HG02970 (cell line): ENCODE data around the gene MAP3K7CL.
"Not testable (repeated sequence)": the region's sequence is repeated elsewhere in the genome, so short reads cannot be mapped to it uniquely, and the experiment has no call there.

Experiments used
- ATAC-seq: cut with Tn5 transposase; IDR thresholded peaks from one replicate; pipeline ENCODE4 v1.9.1; 2021; ENCODE audit warnings: mild to moderate bottlenecking, moderate library complexity, moderate number of reproducible peaks; ENCODE audit not compliant: unreplicated experiment, low FRiP score

MAP3K7CL gene

DNA sequence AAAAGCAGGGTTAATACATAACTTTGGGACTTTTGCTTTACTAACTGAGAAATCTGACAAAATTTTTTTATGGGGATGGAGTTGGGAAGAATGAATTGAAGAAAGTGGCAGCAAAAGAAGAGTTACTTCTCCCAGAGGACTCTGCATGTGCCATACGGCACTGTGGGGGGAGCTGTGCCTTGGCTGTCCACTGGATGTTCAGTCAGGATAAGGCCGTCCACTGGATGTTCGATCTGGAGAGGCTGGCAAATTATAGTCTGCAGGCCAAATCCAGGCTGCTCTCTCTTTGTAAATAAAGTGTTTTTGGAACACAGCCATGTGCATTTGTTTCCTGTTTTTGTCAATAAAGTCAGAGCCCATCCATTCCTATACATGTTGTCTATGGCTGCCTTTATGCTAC is 4.5 kb upstream of the MAP3K7CL start:
- ATAC-seq: no peak

DNA sequence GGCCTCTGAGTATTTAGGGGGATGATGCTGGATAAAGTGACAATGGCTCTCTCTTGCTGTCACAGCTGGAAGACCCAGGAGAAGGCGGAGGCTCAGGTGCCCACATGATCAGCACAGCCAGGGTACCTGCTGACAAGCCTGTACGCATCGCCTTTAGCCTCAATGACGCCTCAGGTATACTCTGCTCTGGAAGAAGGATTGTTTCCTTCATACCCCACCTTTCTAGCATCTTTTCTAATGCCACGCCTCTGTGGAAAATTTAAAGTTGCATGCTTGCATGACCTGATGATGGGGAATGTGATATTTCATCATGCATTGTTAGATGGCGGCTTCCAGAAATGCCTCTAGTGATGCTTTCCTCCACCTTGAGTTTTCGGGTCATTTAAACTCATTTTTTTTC is 2.8 kb downstream of the MAP3K7CL start:
- ATAC-seq: no peak

DNA sequence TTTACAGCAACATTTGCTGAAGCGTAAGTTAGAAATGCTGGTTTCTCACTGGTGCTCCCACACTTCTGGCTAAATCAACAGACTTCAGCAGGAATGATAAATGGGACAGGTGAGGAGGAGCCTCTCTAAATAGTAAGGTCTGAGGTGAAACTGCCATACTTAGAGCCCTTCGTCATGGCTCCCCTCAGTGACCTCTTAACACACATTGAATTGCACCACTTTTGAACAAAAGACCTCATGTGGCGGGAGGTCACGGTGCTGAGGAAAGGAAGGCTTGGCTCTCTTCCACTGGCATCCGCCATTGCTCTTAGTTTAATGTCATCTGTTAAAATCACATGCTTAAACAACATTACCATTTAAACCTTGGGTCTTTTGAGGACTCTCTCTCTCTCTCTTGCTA is 3.4 kb downstream of the MAP3K7CL start:
- ATAC-seq: no peak

DNA sequence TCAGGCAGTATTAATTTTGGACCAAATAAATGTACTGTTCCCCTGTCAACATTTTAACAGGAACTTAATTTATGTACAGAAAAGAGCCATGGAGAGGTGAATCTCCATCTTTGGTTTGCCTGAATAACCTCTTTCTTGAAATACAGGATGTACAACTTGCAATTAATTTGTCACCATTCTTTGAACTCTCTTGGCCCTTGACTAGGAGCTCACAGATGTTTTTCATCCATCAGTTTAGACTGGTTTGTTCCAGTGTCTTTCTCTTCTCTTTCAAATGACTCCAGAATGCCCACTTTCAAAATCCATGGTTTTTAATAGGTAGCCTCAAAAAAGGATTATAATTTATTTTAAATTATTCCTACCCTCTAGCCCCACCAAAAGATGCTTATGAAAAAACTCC is 5.0 kb downstream of the MAP3K7CL start:
- no peak for ATAC-seq

DNA sequence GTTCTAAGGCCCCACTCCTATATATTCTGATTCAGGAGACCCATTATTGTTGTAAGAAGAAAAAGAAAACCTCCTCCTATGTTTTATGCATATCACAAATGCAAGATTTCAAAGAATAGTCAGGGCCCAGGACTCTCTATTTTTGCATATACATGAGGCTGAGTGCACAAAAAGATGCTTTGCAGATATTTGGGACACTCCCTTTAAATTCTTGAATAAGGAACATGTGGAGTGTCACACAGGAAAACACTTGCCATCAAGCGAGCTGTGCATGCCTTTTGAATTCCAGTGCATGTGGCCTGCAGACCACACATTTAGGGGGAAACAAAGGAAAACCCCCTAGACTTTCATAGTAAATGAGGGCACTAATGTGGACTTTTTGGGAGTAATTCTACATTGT is 5.6 kb downstream of the MAP3K7CL start:
- ATAC-seq: no peak

DNA sequence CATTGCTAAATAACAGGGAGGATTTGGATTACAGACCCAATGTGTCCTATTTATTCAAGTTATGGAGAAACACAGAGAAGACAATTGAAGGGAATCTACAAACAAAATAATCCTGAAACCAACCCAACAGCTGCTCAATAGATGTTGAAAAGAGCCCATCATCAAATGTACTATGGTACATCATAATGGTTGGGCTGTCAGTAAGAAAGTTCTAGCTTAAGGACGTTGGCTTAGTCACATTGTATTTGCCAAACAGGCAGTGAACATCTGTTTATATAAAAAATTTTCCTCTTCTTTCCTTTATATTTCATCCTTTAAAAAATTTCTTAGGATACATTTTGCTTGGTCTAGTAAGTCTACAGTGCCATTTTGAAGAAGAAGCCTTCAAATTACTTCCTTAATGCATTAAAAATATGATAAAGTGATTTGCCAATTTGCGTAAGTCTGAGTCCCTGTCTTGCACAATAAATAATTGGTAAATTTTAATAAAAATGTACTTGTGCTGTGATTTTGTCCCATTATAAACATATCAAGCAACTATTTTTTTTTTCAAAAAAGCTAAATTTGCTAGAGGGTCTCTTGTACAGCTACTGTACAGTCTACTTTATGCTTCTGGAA is 14.4 kb downstream of the MAP3K7CL start:
- no peak for ATAC-seq

DNA sequence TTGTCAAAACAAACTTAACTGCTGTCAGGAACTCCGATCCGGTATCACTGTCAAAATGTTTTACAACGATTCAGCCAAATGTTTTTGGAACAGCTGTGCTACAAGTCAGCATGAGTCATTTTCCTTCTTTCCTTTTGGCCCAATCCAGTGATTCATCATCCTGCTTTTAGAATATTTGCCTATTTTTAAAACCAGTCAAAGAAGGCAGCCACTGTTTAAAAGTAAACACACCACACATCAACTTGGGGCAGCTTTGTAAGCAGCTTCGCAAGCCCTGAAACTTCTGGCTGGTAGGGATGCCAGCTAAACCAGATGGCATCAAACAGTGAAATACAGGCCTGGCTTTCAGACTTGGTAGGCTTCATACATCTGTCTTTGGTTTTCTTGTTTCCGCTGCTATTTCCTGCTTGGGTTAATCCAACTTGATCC is 14.9 kb downstream of the MAP3K7CL start:
- no peak for ATAC-seq

DNA sequence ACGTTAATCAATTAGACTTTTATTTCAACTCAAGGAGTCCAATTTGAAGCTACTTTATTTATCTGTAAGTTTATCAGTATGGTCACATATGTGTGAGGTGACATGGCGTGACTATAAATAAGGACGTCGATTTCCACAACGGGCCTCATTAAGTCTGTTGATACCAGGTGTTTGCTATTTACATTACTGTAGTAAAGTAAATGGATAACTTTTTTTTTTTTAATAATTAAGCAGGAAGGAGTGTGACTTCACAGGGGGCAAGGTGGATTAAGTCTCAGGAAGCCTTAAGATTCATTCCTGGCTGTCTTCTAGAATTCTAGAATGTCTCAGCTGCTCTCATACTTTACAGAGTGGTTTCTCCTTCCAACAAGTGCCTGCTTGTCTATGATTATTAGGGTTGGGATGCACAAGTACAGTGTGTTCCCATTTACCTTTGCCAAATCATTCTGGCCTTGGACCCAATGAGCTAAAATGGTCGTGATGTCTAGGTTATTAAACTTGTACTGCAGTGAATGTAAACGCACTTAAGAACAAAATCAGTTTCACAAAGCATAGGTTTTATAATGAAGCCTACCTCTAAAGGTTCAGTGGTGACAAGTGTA is 15.5 kb downstream of the MAP3K7CL start:
- no peak for ATAC-seq

DNA sequence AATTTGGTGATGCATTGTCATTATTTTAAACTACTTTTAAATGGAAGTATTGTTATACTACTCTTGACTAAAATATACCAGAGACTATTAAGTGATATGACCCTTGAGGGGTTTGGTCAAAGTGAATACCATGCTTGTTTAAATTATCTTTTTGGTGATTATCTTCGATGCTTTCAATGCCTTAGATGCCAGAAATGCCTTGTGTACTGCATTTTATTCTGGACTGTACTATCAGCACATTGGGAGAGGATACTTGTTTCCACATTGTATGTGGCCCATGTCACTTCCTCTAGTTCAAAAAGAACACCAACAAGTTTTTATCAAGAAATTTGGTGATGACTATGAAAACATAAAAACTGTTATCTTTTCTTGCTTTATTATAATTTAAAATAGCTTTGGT is 16.3 kb downstream of the MAP3K7CL start:
- no peak for ATAC-seq

DNA sequence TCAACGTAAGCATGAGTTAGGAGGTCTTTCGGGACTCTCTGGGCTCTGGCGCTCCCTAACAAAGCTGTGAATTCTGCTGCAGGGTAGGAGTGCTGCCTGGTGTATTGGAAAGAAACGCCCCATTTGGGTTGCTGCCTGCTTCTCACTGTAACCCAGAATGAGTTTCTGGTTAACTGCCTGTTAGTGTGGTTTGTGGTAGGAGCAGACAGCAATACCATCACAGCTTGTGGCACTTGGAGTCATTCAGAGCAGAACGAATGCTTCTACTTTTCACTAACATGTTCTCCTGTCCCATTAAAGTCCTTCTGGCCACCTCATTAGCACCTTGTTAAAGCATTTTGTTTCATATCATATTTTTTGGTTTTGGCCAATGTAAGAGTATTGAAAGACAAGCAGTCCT is 18.1 kb downstream of the MAP3K7CL start:
- ATAC-seq: no peak

DNA sequence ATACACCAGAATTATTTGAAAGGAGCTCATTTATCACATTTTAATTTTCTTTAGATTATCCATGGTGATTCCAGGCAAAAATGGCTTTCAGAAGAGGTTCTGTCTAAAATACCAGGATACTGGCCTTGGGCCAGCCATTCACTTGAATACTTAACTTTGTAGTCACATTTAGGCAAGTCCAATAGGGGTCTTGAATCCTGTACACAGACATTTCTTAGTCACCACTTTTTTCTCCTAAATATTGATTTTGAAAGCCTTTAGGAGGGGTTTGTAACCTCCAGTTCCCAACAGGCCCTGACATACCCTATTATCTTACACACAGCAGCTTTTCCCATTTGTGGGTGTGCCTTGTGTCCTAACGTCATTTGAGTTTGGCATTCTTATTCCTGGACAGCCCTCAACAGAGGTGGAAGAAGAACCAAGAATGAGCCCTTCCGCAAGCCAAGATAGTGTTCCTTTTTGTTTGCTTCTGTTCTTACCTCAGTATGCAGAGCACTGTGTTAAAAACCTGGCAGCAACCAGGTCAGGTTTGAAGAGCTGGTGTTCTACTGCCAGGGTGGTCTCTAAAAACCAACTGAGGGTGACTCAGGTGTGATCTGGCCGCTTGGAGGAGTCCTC is 19.5 kb downstream of the MAP3K7CL start:
- no peak for ATAC-seq

DNA sequence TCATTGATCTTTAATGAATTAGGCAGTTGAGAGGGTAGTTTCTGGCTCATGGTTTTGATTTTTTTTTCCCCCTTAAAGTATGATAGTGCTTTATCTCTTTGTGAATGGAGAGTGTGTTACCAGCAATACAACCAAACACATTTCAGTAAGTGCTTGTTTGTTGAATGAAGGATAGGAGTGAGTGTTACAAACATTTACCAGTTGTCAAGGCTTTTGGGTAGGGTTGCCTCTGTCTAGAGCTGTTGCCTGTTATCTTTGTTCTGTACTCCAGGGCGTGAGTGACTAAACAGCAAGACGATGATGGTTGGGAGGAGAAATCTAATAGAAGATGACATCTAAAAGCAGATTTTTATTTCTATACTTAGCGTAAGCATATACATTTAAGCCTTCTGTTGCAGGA is 21.5 kb downstream of the MAP3K7CL start:
- ATAC-seq: no peak

DNA sequence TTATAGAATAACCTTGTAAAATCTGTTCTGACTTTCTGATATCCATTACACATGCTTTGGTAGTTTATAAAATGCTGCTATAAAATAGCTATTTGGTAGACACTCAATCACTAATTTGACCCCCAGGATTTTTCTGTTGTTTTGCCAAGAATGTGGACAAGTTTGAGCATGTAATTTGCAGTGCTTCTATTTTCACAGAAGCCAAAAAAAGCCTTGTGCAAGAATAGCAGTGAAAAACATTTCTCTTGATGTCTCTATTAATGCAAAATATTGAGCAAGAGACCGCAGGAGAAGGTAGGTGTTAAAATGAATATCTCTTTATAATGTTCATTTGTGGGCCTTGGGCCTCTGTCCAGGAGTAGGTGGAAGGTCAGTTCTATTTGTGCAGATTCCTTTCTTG is 22.5 kb downstream of the MAP3K7CL start:
- no peak for ATAC-seq

DNA sequence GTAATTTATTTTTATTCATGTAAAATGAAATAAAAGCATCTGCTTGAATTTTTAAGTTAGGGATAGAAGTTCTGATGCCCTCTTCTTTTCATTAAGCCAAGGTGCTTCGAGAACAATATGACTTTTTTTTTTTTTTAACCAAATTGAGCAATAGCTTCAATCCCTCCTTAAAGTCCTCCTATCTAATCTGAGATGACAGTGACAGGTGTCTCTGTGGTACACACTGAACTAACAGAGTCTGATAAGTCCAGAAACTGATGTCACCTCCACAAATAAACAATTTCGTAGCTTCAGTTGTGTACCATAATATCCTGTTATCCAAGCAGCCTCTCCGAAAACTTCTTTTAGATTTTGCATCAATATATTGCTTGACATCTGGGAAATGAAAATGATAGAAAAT is 23.8 kb downstream of the MAP3K7CL start:
- no peak for ATAC-seq

DNA sequence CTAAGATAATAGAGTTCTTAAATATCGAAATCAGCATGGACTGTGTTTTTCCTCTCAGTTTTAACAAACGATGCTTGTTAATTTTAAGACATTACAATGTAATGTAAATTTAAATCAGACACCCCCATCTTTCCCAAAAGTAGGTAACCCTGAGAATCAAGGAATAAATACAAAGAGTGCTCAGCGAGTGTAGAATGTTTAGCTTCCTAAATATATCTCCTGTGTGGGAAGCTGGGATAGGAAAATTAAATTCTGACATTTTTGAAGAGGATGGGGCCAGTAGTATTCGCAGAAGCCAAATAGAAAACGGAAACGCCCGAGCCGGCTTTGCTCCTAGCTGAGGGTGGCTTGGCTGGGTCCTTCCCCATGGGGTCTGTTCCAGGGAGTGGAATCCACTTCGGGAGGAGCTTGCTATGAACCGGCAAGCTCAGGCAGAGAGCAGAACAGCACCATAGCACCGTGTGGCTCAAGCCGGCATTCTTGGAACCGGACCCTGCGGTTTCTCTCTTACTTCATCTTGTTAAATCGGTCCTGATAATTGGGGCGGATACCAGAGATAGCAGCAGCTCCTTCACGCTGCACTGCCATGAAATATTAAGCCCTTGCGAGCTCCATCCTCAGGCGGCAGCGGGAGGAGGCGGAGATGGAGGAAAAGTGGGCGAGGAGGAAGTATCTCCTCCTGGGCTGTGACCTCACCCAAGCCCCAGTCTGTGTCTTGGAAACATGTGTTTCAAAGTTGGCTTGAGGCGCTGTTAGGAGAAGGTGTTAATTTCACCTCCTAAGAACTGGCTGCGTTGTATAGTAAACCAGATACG is 24.9 kb downstream of the MAP3K7CL start:
- ATAC-seq: no peak

DNA sequence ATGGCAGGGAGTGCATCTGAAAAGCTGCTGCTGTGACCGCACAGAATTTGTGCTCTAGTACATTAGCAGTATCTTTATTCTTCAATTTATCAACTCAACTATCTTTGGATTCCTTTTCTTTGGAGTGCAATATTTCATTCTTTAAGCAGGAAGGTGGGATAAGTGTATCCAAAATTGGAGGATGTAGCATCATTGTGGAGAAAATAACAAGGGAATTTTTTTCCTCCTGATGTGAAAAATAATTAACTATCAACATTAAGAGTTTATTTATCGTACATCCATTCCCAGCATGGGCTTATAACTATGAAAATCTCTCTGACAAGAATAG is 25.5 kb downstream of the MAP3K7CL start:
- ATAC-seq: no peak

DNA sequence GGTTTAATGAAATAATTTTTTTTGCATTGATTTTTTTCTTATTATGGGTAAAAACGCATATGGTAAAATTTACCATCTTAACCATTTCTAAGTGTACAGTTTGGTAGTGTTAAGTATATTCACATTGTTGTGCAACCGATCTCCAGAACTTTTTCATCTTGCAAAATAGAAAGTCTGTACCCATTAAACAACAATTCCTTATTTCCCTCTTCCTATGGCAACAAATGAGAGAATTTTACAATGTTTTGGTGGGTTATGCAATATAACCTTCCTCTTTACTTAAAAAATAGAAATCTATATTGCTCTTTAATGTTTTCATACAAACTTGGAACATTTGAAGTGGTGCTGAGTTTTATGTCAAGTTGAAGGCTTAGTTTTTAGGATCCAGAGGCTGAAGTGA is 26.6 kb downstream of the MAP3K7CL start:
- no peak for ATAC-seq

DNA sequence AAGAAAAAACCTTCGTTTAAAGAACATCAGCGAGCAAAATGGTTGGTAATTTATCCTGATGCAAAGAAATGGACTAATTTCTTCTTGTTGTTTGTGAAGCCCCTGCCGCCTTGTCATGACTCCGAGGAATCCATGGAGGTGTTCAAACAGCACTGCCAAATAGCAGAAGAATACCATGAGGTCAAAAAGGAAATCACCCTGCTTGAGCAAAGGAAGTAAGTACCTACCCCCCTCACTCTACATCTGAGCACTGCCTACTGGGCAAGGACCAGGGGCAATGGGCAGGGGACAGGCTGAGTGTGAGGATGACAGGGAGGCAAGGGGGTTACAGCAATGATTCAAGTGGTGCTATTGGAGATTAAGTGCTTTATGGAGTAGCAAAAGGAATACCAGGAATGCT is 29.4 kb downstream of the MAP3K7CL start:
- ATAC-seq: no peak

DNA sequence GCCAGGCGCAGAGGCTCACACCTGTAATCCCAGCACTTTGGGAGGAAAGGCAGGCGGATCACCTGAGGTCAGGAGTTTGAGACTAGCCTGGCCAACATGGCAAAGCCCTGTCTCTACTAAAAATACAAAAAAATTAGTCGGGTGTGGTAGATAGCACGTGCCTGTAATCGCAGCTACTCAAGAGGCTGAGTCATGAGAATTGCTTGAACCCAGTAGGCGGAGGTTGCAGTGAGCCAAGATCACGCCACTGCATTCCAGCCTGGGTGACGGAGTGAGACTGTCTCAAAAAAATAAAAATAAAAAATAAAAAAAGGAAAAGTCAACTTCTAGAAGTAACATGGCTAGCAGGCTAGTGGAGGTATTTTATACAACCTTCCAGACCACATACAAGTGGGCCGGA is 32.4 kb downstream of the MAP3K7CL start:
- ATAC-seq: not testable (repeated sequence)

DNA sequence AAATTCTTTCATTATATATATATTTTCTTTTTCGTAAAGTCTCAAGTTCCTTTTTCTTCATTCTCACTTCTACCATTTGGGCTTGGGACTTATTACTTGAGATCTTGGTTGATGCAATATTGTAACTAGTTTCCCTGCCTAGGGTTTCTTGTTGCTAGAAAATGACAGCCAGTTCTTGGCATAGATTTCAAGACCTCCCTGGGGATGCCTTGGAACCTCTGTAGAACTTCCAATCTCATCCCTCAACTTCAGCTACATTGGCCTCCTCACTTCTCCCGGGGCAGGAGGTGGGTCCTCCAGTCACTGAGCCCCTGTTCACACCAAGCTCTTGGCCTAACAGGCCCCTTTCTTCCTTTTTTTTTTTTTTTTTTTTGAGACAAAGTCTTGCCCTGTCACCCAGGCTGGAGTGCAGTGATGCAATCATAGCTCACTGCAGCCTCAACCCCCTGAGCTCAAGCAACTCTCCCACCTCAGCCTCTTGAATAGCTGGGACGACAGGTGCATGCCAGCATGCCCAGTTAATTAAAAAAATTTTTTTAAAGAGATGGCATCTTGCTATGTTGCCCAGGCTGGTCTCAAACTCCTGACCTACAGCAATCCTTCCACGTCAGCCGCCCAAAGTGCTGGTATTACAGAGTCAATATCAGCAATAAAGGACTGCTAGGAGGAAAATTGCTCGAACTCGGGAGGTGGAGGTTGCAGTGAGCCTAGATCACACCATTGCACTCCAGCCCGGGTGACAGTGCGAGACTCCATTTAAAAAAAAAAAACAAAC is 33.1 kb downstream of the MAP3K7CL start:
- ATAC-seq: no peak
